Muscle layer of duodenum (tissue), 2 donors: ENCODE data around the gene AVP.
"Not testable (repeated sequence)": the region's sequence is repeated elsewhere in the genome, so short reads cannot be mapped to it uniquely, and the experiment has no call there.

Experiments used
- H3K27ac ChIP-seq: one replicate; pipeline ENCODE4 v1.7.0; 2013; ENCODE audit warnings: mild to moderate bottlenecking, low read length
- H3K27me3 ChIP-seq: one replicate; pipeline ENCODE4 v1.7.0; 2013; ENCODE audit warnings: low read depth, mild to moderate bottlenecking, control low read depth, low read length
- H3K36me3 ChIP-seq, 2 donors: one replicate each; pipeline ENCODE4 v1.7.0; 2013; ENCODE audit warnings: low read length in 2 of 2, control low read depth in 1 of 2, mild to moderate bottlenecking in 1 of 2; ENCODE audit not compliant: insufficient read depth in 2 of 2, control insufficient read depth in 1 of 2
- H3K4me1 ChIP-seq, 2 donors: one replicate each; pipeline ENCODE4 v1.7.0; 2013; ENCODE audit warnings: low read length in 2 of 2, mild to moderate bottlenecking in 2 of 2, control low read depth in 1 of 2, moderate library complexity in 1 of 2; ENCODE audit not compliant: insufficient read depth in 2 of 2, control insufficient read depth in 1 of 2
- H3K4me3 ChIP-seq, 2 donors: one replicate each; pipeline ENCODE4 v1.7.0; 2013; ENCODE audit warnings: low read length in 2 of 2, low read depth in 1 of 2, mild to moderate bottlenecking in 1 of 2
- H3K9me3 ChIP-seq, 2 donors: one replicate each; pipeline ENCODE4 v1.7.0; 2013; ENCODE audit warnings: low read length in 2 of 2, control low read depth in 1 of 2, mild to moderate bottlenecking in 1 of 2; ENCODE audit not compliant: control insufficient read depth in 1 of 2
- donor health status: healthy.

Gene AVP, protein sequence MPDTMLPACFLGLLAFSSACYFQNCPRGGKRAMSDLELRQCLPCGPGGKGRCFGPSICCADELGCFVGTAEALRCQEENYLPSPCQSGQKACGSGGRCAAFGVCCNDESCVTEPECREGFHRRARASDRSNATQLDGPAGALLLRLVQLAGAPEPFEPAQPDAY

DNA sequence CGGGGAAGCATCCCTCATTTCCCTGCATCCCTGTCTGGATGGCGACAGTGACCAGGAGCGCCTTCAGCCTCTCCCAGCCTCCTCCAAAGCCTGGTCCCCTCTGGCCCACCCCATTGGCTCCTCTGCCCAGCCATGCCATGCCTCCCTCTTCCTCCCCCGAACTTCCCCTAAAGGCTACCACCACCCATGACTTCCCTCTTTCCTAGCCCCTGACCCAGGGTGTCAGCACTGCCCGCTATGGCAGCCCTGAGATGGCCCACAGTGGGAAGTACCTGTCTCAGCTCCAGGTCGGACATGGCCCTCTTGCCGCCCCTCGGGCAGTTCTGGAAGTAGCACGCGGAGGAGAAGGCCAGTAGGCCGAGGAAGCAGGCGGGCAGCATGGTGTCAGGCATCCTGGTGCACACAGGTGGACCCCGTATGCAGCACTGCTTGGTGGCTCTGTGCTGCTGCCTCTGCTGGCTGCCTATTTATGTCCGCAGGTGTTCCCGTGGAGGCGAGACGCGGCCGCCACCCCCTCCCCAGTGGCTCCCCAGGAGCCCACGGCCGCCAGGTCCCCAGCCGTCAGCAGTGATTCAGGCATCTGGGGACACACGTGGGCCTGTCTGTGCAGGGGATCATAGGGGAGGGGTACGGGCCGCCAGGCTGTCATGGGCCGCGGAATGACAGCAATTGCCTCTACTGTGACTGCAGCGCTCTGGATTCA lies at the start of gene AVP:
AVP (minus strand) TSS at position 442 of the 703 bp plus-strand sequence; CDS start at position 392, 50 bp downstream.
- H3K9me3 ChIP-seq: no peaks in the 10 kb centered on the region
- no peak within 1 kb of the TSS for H3K27ac ChIP-seq
- peaks cover 0 to 5% of the 10 kb centered on the region in 2 donors for H3K4me1 ChIP-seq
- peaks cover 18% of the 10 kb centered on the region for H3K27me3 ChIP-seq
- no peak within 1 kb of the TSS for H3K4me3 ChIP-seq
- no peaks in the 10 kb centered on the region for H3K36me3 ChIP-seq

DNA sequence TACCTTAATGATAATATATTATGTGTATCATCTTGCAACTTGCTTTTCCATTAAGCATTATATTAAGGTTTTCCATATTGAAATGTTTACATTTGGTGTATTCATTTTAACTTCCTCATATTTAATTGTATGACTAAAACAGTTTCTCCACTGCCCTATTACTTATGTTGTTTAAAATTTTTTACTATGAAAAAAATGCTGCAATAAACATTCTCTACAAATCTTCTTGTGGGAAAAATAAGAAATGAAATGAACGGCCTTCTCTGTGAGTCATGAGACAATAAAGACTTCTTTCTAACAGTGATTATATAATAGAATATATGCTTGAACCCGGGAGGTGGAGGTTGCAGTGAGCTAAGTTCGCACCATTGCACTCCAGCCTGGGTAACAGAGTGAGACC lies 49.6 kb upstream of the AVP start:
- H3K9me3 ChIP-seq: no peaks in the 10 kb centered on the region
- peaks cover 0 to 4% of the 10 kb centered on the region in 2 donors for H3K36me3 ChIP-seq
- H3K4me3 ChIP-seq: no peak overlapping the region
- no peaks in the 10 kb centered on the region for H3K4me1 ChIP-seq
- no peaks in the 10 kb centered on the region for H3K27me3 ChIP-seq
- no peak overlapping the region for H3K27ac ChIP-seq

DNA sequence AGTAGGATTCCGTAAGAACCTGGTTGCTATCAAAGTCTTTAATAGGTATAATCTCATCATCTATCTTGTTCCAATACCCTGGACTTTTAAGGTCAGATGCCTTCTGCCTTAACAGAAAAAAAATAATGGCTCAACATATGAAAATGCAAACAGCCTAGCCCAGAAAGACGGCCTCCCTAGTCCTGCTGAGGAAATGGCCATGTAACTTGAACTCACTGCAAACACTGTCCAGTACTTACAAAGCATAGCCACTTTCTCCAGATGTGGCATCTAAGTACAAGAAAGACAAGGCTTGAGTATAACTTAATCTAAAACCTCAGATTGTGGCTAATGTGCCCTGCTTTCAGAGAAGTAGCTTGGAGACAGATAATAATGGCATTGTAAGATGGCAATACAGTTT lies 48.6 kb upstream of the AVP start:
- Histone ChIP-seq H3K9me3 (no peaks in the 10 kb centered on the region), H3K4me3 (no peak overlapping the region), H3K27ac (no peak overlapping the region), H3K36me3 (peaks cover 0 to under 1% of the 10 kb centered on the region in 2 donors), H3K27me3 (no peaks in the 10 kb centered on the region), H3K4me1 (no peaks in the 10 kb centered on the region)

DNA sequence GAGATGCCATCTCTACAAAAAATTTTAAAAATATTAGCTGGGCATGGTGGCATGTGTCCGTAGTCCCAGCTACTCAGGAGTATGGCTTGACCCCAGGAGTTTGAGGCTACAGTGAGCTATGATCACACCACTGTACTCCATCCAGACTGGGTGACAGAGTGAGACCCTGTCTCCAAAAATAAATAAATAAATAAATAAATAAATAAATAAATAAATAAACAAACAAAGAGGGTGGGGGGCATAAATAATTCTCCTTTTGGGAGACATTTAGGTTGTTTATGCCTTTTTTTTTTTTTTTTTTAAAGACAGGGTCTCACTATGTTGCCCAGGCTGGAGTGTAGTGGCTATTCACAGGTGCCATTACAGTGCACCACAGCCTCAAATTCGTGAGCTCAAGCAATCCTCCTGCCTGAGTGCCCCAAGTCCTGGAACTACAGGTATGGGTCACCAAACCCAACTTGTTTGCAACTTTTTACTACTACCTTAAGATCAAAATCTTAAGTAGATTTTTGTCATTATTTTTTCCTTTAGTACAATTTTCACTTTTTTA lies 45.6 kb upstream of the AVP start:
- no peak overlapping the region for H3K4me3 ChIP-seq
- no peaks in the 10 kb centered on the region for H3K4me1 ChIP-seq
- no peaks in the 10 kb centered on the region for H3K9me3 ChIP-seq

DNA sequence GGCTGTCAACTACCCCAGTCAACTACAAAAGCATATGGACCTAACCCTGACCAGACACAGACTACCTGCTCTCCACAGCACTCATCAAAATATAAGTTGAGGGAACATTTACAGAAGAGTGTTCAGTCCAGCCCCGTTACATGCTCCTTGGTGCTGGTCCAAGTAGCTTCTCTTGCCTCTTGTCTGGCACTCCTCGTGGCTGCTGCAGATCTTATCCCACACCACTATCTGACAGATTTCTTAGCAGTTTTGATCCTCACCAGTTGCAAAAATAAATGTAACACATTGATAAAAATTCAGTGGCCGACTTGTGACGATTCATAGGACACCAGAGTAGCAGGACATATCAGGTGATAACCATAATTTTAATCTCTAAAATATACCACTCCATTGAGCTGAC lies 44.6 kb upstream of the AVP start:
- Histone ChIP-seq H3K9me3 (no peaks in the 10 kb centered on the region), H3K36me3 (no peaks in the 10 kb centered on the region), H3K4me1 (no peaks in the 10 kb centered on the region), H3K27ac (no peak overlapping the region), H3K4me3 (no peak overlapping the region), H3K27me3 (no peaks in the 10 kb centered on the region)

More for the DNA sequence above, 45.6 kb upstream of the AVP start:
- Histone ChIP-seq H3K27ac (no peak overlapping the region), H3K36me3 (no peaks in the 10 kb centered on the region), H3K27me3 (no peaks in the 10 kb centered on the region)

DNA sequence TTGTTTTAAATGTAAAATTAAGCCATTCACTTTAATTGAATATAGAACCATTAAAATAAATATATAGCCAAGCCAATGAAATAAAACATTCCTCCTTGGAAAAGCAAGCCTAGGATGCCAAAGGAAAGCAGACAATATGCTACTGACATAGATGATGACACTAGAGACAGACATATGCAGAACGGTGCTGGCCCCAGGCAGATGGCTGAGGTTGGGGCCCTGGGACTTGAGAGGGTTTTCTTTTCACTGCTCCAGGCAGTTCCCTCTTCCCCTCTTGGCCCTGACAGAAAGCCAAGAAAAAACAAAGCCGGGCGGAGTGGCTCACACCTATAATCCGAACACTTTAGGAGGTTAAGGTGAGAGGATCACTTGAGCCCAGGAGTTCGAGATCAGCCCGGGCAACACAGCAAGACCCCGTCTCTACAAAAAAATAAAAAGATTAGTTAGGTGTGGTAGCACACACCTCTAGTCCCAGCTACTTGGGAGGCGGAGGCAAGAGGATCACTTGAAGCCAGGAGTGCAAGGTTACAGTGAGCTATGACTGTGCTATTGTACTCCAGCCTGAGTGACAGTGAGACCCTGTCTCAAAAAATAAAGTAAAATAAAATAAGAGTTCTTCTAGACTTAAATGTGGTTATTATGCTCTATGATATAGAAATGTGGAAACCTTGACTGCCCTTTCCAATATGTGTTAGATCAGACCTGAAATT lies 43.9 kb upstream of the AVP start:
- Histone ChIP-seq H3K4me1 (no peaks in the 10 kb centered on the region), H3K27ac (no peak overlapping the region), H3K27me3 (no peaks in the 10 kb centered on the region), H3K4me3 (no peak overlapping the region), H3K9me3 (no peaks in the 10 kb centered on the region), H3K36me3 (no peaks in the 10 kb centered on the region)

DNA sequence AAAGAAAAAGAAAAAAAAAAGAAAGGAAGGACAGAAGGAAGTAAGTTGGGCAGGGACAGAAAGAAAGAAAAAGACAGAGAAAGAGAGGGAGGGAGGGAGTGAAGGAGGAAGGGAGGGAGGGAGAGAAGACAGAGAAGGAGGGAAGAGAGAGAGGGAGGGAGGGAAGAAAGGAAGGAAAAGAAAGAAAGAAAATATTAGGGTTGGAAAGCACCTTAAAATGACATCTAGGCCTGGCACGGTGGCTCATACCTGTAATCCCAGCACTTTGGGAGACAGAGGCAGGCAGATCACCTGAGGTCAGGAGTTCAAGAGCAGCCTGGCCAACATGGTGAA lies 42.0 kb upstream of the AVP start:
- H3K27ac ChIP-seq: no peak overlapping the region

DNA sequence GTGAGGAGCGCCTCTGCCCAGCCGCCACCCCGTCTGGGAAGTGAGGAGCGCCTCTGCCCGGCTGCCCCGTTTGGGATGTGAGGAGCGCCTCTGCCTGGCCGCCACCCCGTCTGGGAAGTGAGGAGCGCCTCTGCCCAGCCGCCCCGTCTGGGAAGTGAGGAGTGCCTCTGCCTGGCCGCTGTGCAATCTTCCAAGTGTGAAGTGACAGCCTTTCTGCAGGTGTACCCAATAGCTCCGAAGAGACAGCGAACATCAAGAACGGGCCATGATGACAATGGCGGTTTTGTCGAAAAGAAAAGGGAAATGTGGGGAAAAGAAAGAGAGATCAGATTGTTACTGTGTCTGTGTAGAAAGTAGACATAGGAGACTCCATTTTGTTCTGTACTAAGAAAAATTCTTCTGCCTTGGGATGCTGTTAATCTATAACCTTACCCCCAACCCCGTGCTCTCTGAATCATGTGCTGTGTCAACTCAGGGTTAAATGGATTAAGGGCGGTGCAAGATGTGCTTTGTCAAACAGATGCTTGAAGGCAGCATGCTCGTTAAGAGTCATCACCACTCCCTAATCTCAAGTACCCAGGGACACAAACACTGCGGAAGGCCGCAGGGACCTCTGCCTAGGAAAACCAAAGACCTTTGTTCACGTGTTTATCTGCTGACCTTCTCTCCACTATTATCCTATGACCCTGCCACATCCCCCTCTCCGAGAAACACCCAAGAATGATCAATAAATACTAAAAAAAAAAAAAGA lies 41.4 kb upstream of the AVP start:
- not testable (repeated sequence) for H3K4me3 ChIP-seq, H3K9me3 ChIP-seq, H3K27me3 ChIP-seq, H3K27ac ChIP-seq, H3K4me1 ChIP-seq
- peaks cover 6 to 19% of the 10 kb centered on the region in 2 donors for H3K36me3 ChIP-seq

More for the DNA sequence above, 42.0 kb upstream of the AVP start:
- Histone ChIP-seq H3K36me3 (peaks cover 4 to 13% of the 10 kb centered on the region in 2 donors), H3K27me3 (no peaks in the 10 kb centered on the region), H3K4me3 (no peak overlapping the region), H3K9me3 (no peaks in the 10 kb centered on the region), H3K4me1 (no peaks in the 10 kb centered on the region)

DNA sequence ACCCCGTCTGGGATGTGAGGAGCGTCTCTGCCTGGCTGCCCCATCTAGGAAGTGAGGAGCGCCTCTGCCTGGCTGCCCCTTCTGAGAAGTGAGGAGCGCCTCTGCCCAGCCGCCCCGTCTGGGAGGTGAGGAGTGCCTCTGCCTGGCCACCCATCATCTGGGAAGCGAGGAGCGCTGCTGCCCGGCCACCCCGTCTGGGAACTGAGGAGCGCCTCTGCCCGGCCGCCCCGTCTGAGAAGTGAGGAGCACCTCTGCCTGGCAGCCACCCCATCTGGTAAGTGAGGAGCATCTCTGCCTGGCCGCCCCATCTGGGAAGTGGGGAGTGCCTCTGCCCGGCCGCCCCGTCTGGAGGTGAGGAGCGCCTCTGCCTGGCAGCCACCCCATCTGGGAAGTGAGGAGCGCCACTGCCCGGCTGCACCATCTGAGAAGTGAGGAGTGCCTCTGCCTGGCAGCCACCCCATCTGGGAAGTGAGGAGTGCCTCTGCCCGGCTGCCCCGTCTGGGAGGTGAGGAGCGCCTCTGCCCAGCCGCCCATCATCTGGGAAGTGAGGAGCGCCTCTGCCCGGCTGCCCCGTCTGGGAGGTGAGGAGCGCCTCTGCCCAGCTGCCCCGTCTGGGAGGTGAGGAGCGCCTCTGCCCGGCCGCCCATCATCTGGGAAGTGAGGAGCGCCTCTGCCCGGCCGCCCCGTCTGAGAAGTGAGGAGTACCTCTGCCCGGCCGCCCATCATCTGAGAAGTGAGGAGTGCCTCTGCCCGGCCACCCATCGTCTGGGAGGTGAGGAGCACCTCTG lies 40.4 kb upstream of the AVP start:
- not testable (repeated sequence) for H3K27ac ChIP-seq, H3K4me3 ChIP-seq, H3K27me3 ChIP-seq, H3K4me1 ChIP-seq, H3K9me3 ChIP-seq
- peaks cover 6 to 22% of the 10 kb centered on the region in 2 donors for H3K36me3 ChIP-seq

DNA sequence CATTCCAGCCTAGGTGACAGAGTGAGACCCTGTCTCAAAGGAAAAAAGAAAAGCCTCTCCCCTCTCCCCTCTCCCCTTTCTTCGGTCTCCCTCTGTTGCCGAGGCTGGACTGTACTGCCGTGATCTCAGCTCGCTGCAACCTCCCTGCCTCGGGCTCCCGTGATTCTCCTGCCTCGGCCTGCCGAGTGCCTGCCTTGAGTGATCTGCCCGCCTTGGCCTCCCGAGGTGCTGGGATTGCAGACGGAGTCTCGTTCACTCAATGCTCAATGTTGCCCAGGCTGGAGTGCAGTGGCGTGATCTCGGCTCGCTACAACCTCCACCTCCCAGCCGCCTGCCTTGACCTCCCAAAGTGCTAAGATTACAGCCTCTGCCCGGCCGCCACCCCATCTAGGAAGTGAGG lies 39.6 kb upstream of the AVP start:
- H3K4me1 ChIP-seq, H3K9me3 ChIP-seq, H3K27me3 ChIP-seq, H3K27ac ChIP-seq, H3K4me3 ChIP-seq: not testable (repeated sequence)
- peaks cover 6 to 22% of the 10 kb centered on the region in 2 donors for H3K36me3 ChIP-seq
